ENCODE measurements around the gene INSR. TPM values are rescaled to one million over a fixed set of nuclear protein-coding genes. Genes with fewer than 3 reads are reported as not detected.

INSR gene
- total RNA-seq, 4 donors from 2014 or later = 70.7 to 165 (median 89.2) TPM

DNA sequence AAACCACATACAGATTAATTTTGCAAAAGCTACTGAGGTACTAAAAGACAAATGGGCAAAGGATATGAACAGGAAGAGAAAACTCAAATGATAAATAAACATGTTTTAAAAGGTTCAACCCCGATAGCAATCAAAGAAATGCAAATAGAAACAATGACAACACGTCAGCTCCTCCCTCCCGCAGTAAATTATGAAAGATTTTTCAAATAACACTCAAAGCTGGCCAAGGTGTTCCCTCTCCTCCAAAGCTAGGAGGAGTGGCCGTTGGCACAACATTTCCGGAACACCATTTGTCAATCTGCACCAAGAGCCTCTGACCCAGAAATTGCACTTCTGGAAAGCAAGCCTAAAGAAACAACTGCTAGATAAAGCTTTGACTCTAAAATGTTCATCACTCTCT lies 28.3 kb downstream of the INSR start:
- 19 to 22% methylated on average over 5 of the region's 5 CpGs for WGBS, 2 donors
- TF ChIP-seq, protein P1, sequence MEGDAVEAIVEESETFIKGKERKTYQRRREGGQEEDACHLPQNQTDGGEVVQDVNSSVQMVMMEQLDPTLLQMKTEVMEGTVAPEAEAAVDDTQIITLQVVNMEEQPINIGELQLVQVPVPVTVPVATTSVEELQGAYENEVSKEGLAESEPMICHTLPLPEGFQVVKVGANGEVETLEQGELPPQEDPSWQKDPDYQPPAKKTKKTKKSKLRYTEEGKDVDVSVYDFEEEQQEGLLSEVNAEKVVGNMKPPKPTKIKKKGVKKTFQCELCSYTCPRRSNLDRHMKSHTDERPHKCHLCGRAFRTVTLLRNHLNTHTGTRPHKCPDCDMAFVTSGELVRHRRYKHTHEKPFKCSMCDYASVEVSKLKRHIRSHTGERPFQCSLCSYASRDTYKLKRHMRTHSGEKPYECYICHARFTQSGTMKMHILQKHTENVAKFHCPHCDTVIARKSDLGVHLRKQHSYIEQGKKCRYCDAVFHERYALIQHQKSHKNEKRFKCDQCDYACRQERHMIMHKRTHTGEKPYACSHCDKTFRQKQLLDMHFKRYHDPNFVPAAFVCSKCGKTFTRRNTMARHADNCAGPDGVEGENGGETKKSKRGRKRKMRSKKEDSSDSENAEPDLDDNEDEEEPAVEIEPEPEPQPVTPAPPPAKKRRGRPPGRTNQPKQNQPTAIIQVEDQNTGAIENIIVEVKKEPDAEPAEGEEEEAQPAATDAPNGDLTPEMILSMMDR (IDR thresholded peaks at IDR 0.05) = no peak
- no peak overlapping the region for H3K4me3 ChIP-seq (ENCODE audit: low read depth, poor library complexity, severe bottlenecking)
- peak in 1 of 2 donors; percentile 51 for DNase-seq (ENCODE audit: low spot score in 2 of 2)
- intact Hi-C loops (cut with DNase I; ENCODE audit: low total_unique reads) = no loop called here

DNA sequence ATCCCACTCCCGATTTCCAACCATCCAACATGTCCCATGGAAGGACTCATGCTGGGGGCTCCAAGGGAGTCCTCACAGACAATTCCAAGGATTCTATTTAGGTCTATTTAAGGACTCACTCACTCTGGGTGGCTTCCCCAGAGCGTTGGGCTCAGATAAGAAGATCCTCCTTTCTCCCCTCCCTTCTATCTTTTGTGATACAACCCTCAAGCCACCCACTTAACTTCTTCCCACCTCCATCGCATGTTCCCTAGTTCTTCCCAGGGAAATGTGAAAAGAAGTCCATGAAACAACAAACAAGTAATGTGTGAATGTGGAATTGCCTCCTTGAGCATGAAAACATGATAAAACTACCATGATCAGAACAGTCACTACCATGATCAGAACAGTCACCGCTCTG lies 29.4 kb downstream of the INSR start:
- no peak for DNase-seq (ENCODE audit: low spot score in 2 of 2)
- intact Hi-C loops (cut with DNase I; ENCODE audit: low total_unique reads) = no loop called here
- WGBS, 2 donors = 96% methylated on average over 4 of the region's 4 CpGs
- no peak for TF ChIP-seq POLR2A (IDR thresholded peaks at IDR 0.05)
- TF ChIP-seq, protein P1 (IDR thresholded peaks at IDR 0.05) = no peak
- H3K4me3 ChIP-seq (ENCODE audit: low read depth, poor library complexity, severe bottlenecking) = no peak overlapping the region

DNA sequence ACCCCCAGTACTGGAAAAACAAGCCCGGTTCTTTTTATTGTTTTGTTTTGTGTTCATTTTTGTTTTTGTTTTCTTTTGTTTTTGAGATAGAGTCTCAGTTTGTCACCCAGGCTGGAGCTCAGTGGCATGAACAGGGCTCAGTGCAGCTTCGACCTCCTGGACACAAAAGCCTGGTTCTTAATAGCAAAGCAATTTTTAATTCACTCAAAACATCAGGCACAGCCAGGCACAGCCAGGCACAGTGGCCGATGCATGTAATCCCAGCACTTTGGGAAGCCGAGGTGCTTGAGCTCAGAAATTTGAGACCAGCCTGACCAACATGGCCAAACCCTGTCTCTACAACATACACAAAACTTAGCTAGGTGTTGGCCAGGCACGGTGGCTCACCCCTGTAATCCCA lies 30.7 kb downstream of the INSR start:
- DNase-seq (ENCODE audit: low spot score in 2 of 2) = no peak
- no peak overlapping the region for H3K4me3 ChIP-seq (ENCODE audit: low read depth, poor library complexity, severe bottlenecking)
- TF ChIP-seq POLR2A (IDR thresholded peaks at IDR 0.05) = no peak
- TF ChIP-seq, protein P1 (IDR thresholded peaks at IDR 0.05) = no peak
- intact Hi-C loops (cut with DNase I; ENCODE audit: low total_unique reads) = no loop called here
- 78 to 84% methylated on average over 5 of the region's 5 CpGs for WGBS, 2 donors

DNA sequence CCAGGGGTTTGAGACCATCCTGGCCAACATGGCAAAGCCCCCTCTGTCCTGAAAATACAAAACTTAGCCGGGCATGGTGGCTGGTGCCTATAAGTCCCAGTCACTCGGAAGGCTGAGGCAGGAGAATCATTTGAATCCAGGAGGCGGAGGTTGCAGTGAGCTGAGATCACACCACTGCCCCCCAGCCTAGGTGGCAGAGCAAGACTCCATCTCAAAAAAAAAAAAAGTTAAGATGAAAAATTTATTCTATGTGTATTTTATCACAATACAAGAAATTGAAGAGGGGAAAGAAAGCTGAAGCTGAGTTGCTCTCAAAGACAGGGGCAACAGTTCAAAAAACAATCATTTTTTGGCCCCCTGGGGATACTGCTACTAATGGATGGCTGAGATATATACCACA lies 31.1 kb downstream of the INSR start:
- intact Hi-C loops (cut with DNase I; ENCODE audit: low total_unique reads) = no loop called here
- DNase-seq (ENCODE audit: low spot score in 2 of 2) = no peak
- TF ChIP-seq, protein P1 (IDR thresholded peaks at IDR 0.05) = no peak
- TF ChIP-seq POLR2A (IDR thresholded peaks at IDR 0.05) = no peak
- no peak overlapping the region for H3K4me3 ChIP-seq (ENCODE audit: low read depth, poor library complexity, severe bottlenecking)
- WGBS, 2 donors = 83 to 87% methylated on average over 3 of the region's 3 CpGs

DNA sequence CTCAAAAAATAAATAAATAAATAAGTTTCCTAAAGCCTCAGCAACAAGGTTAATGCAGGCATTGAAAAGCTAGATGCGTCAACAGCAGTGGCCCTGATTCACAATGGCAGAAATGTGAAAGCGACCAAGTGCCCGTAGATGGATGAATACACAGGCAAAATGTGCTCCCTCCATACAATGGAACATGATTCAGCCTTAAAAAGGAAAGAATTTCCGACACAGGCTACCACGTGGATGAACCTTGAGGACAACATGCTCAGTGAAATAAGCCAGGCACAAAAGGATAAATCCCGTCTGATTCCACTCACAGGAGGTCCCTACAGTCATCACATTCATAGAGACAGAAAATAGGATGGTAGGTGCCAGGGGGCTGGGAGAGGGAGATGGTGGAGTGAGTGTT lies 31.7 kb downstream of the INSR start:
- DNase-seq (ENCODE audit: low spot score in 2 of 2) = no peak
- TF ChIP-seq POLR2A (IDR thresholded peaks at IDR 0.05) = no peak
- TF ChIP-seq, protein P1 (IDR thresholded peaks at IDR 0.05) = no peak
- 93 to 96% methylated on average over 6 of the region's 6 CpGs for WGBS, 2 donors
- H3K4me3 ChIP-seq (ENCODE audit: low read depth, poor library complexity, severe bottlenecking) = no peak overlapping the region
- intact Hi-C loops (cut with DNase I; ENCODE audit: low total_unique reads) = no loop called here

DNA sequence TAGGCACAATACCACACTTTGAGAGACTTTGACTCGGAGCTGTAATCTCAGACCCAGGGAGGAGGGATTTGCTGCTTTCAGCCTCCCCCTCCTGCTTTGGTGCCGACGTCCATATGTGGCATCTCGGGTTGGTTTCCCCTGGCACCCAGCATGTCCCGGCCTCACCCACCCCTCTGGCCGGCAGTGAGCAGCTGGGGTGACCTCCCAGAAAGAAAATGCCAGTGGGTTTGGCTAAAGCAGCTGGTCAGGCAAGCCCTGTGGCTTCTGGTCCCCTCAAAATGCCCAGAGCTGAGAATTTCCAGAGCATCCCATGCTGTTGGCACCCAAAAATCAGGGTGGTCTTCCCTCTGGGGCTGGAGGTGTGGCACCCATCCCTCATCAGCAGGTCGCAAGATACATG lies 34.1 kb downstream of the INSR start:
- no peak for DNase-seq (ENCODE audit: low spot score in 2 of 2)
- 48 to 75% methylated on average over 6 to 7 of the region's 7 CpGs for WGBS, 2 donors
- intact Hi-C loops (cut with DNase I; ENCODE audit: low total_unique reads) = no loop called here
- no peak overlapping the region for H3K4me3 ChIP-seq (ENCODE audit: low read depth, poor library complexity, severe bottlenecking)
- no peak for TF ChIP-seq POLR2A (IDR thresholded peaks at IDR 0.05)
- TF ChIP-seq, protein P1 (IDR thresholded peaks at IDR 0.05) = no peak
